Measurements from ENCODE around the gene NAV3. TPM values are rescaled to one million over a fixed set of nuclear protein-coding genes. Genes with fewer than 3 reads are reported as not detected.

NAV3 gene
- total and polyA plus RNA-seq, 2 of the 4 experiments (the other 2 are of a cell fraction): 25.5 to 106 TPM

GRCh38 chr12:78167510-78167909, 336.8 kb downstream of the NAV3 start:
- Histone ChIP-seq H3K9ac (ENCODE audit: low read depth, low read length) (no peak overlapping the region), H3K27ac (ENCODE audit: insufficient read depth, low read length) (no peak overlapping the region), H2AK5ac (ENCODE audit: low read depth, low read length) (no peak overlapping the region), H2AFZ (replicated peaks; ENCODE audit: low read length, poor library complexity) (no peak overlapping the region), H4K20me1 (ENCODE audit: insufficient read depth, low read length) (no peaks in the 10 kb centered on the region), H4K5ac (ENCODE audit: low read depth, low read length) (no peak overlapping the region), H3K9me1 (ENCODE audit: insufficient read depth, low read length) (no peaks in the 10 kb centered on the region), H3K79me1 (ENCODE audit: low read depth in 1 of 2, low read length in 2 of 2) (no peaks in the 10 kb centered on the region), H2BK5ac (ENCODE audit: low read depth, low read length, poor library complexity, severe bottlenecking) (no peak overlapping the region), H3K36me3 (ENCODE audit: control insufficient read depth, insufficient read depth, low read length) (no peaks in the 10 kb centered on the region), H2BK20ac (ENCODE audit: low read depth, low read length) (no peak overlapping the region), H2BK15ac (ENCODE audit: low read depth, low read length) (no peak overlapping the region), H3K4me3 (ENCODE audit: insufficient read depth, low read depth, low read length) (no peak overlapping the region), H3K4me2 (ENCODE audit: low read depth, low read length) (no peak overlapping the region), H3K4me1 (ENCODE audit: control insufficient read depth, insufficient read depth, low read length) (no peaks in the 10 kb centered on the region), H3K23ac (ENCODE audit: low read depth, low read length) (no peak overlapping the region), H2AK9ac (replicated peaks; ENCODE audit: low read depth, low read length, poor library complexity) (no peak overlapping the region), H3K18ac (ENCODE audit: low read depth, low read length) (no peak overlapping the region), H3K4ac (ENCODE audit: low read depth, low read length) (no peak overlapping the region), H4K8ac (ENCODE audit: low read depth in 2 of 2, low read length in 2 of 2) (no peak overlapping the region), H4K91ac (ENCODE audit: insufficient read depth, low read depth, low read length) (no peak overlapping the region), H3K9me3 (ENCODE audit: control insufficient read depth, insufficient read depth, low read length) (no peaks in the 10 kb centered on the region), H3K56ac (ENCODE audit: extremely low read depth, insufficient read depth, low read length) (no peak overlapping the region), H3K14ac (replicated peaks; ENCODE audit: low read depth, low read length) (no peak overlapping the region), H3K27me3 (ENCODE audit: control insufficient read depth, insufficient read depth, low read length) (no peaks in the 10 kb centered on the region), H2BK120ac (ENCODE audit: low read depth, low read length) (no peak overlapping the region)
- no peak for TF ChIP-seq FOS (IDR thresholded peaks at IDR 0.05; ENCODE audit: low read depth, low read length)
- CTCF ChIA-PET: interaction anchor here (0.6 kb wide), 1 partner anchor 817 kb away, joined by 3 read pairs; no protein-coding TSS in a partner anchor
- in situ Hi-C loops (cut with MboI; ENCODE audit: low sequenced_read_pairs): no loop called here
- no peak for DNase-seq
- dilution Hi-C loops (cut with HindIII; ENCODE audit: low sequenced_read_pairs, unreplicated experiment): no loop called here
- BruUV-seq (replicated peaks): no TSS peak
- intact Hi-C loops (cut with micrococcal nuclease): no loop called here
- ATAC-seq (ENCODE audit: low read depth): no peak
- no CpG with 5 or more reads among the region's 3 CpGs for WGBS, 2 experiments (ENCODE audit: extremely low coverage in 2 of 2, insufficient read length in 1 of 2)
- POLR2A ChIA-PET (ENCODE audit: unreplicated experiment): no interaction called here

Data from IMR-90 (cell line).